ENCODE results near the gene PLGRKT.
"Not testable (repeated sequence)": the region's sequence is repeated elsewhere in the genome, so short reads cannot be mapped to it uniquely, and the experiment has no call there.

Gene PLGRKT

GRCh38 chr9:5447337-5447736, 9.6 kb upstream of the PLGRKT start:
- no peak overlapping the region for H3K4me3 ChIP-seq (ENCODE audit: low read depth, low read length)
- DNase-seq (ENCODE audit: low read depth, low spot score), result no peak
- in situ Hi-C loops (cut with HindIII; ENCODE audit: low sequenced_read_pairs), result no loop called here
- no peak for TF ChIP-seq CTCF (IDR thresholded peaks at IDR 0.05; ENCODE audit: low read depth, low read length)

- no peak for TF ChIP-seq CTCF (IDR thresholded peaks at IDR 0.05; ENCODE audit: low read depth, low read length)
- in situ Hi-C loops (cut with HindIII; ENCODE audit: low sequenced_read_pairs), result no loop called here
- no peak for DNase-seq (ENCODE audit: low read depth, low spot score)
- H3K4me3 ChIP-seq (ENCODE audit: low read depth, low read length), result no peak overlapping the region
Measured at GRCh38 chr9:5446451-5447236, 8.9 kb upstream of the PLGRKT start.

GRCh38 chr9:5445886-5446285, 8.2 kb upstream of the PLGRKT start:
- no peak for DNase-seq (ENCODE audit: low read depth, low spot score)
- H3K4me3 ChIP-seq (ENCODE audit: low read depth, low read length), result no peak overlapping the region
- in situ Hi-C loops (cut with HindIII; ENCODE audit: low sequenced_read_pairs), result no loop called here
- TF ChIP-seq CTCF (IDR thresholded peaks at IDR 0.05; ENCODE audit: low read depth, low read length), result no peak

- H3K4me3 ChIP-seq (ENCODE audit: low read depth, low read length); DNase-seq (ENCODE audit: low read depth, low spot score); in situ Hi-C loops (cut with HindIII; ENCODE audit: low sequenced_read_pairs): not testable (repeated sequence)
Measured at GRCh38 chr9:5445096-5445495, 7.4 kb upstream of the PLGRKT start.

- in situ Hi-C loops (cut with HindIII; ENCODE audit: low sequenced_read_pairs), result no loop called here
- TF ChIP-seq CTCF (IDR thresholded peaks at IDR 0.05; ENCODE audit: low read depth, low read length), result no peak
- no peak for DNase-seq (ENCODE audit: low read depth, low spot score)
Measured at GRCh38 chr9:5443850-5444249, 6.1 kb upstream of the PLGRKT start.

GRCh38 chr9:5442400-5443011, 4.8 kb upstream of the PLGRKT start:
- DNase-seq (ENCODE audit: low read depth, low spot score), result peak; percentile 61
- TF ChIP-seq CTCF (IDR thresholded peaks at IDR 0.05; ENCODE audit: low read depth, low read length), result peak; percentile 56
- H3K4me3 ChIP-seq (ENCODE audit: low read depth, low read length), result no peak overlapping the region
- in situ Hi-C loops (cut with HindIII; ENCODE audit: low sequenced_read_pairs), result no loop called here

More at GRCh38 chr9:5443850-5444249, 6.1 kb upstream of the PLGRKT start:
- H3K4me3 ChIP-seq (ENCODE audit: low read depth, low read length), result no peak overlapping the region

GRCh38 chr9:5441043-5441442, 3.3 kb upstream of the PLGRKT start:
- DNase-seq (ENCODE audit: low read depth, low spot score), result peak; percentile 55
- in situ Hi-C loops (cut with HindIII; ENCODE audit: low sequenced_read_pairs), result no loop called here
- TF ChIP-seq CTCF (IDR thresholded peaks at IDR 0.05; ENCODE audit: low read depth, low read length), result no peak
- no peak overlapping the region for H3K4me3 ChIP-seq (ENCODE audit: low read depth, low read length)

Data from astrocyte of the spinal cord (primary cell).